Sigmoid colon (tissue), 4 donors: ENCODE data around the gene BATF3.

ENCODE experiments used
- POLR2A ChIP-seq, 2 donors: fragments of 450-650 bp; IDR thresholded peaks; one replicate each; pipeline ENCODE4 v1.6.1; 2016; ENCODE audit warnings: antibody characterized with exemption in 2 of 2, mild to moderate bottlenecking in 2 of 2, moderate library complexity in 2 of 2
- POLR2AphosphoS5 ChIP-seq, 4 donors: sonication (generic); formaldehyde crosslinking; IDR thresholded peaks; one replicate each; pipeline ENCODE4 v1.6.1; 2017; ENCODE audit warnings: antibody characterized with exemption in 4 of 4
- TF ChIP-seq, protein P1 (sequence below), 4 experiments: fragments of 450-650 bp in 3 of 4; fragments of 200-600 bp in 1 of 4; IDR thresholded peaks; one replicate each; pipeline ENCODE4 v1.5.1; 2016 to 2019; ENCODE audit warnings: antibody characterized with exemption in 4 of 4, mild to moderate bottlenecking in 3 of 4, moderate library complexity in 2 of 4

- TF ChIP-seq, protein P1, sequence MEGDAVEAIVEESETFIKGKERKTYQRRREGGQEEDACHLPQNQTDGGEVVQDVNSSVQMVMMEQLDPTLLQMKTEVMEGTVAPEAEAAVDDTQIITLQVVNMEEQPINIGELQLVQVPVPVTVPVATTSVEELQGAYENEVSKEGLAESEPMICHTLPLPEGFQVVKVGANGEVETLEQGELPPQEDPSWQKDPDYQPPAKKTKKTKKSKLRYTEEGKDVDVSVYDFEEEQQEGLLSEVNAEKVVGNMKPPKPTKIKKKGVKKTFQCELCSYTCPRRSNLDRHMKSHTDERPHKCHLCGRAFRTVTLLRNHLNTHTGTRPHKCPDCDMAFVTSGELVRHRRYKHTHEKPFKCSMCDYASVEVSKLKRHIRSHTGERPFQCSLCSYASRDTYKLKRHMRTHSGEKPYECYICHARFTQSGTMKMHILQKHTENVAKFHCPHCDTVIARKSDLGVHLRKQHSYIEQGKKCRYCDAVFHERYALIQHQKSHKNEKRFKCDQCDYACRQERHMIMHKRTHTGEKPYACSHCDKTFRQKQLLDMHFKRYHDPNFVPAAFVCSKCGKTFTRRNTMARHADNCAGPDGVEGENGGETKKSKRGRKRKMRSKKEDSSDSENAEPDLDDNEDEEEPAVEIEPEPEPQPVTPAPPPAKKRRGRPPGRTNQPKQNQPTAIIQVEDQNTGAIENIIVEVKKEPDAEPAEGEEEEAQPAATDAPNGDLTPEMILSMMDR (IDR thresholded peaks at IDR 0.05), result no peak
- no peak for TF ChIP-seq POLR2A (IDR thresholded peaks at IDR 0.05)
- TF ChIP-seq POLR2AphosphoS5 (IDR thresholded peaks at IDR 0.05), result no peak
Measured at GRCh38 chr1:212689758-212690529, 9.7 kb downstream of the BATF3 start.
